SK-N-SH treated with all-trans-retinoic acid at 6 μM for 48 hours (cell line): ENCODE results near the gene WDR38.

Source experiments
- ATAC-seq: fragments of 200-7000 bp; cut with Tn5 transposase; 3 replicates; pipeline ENCODE4 v1.9.1; 2020; ENCODE audit warnings: mild to moderate bottlenecking, moderate library complexity
- ARNTL ChIP-seq: fragments of 450-650 bp; formaldehyde crosslinking; IDR thresholded peaks from 2 replicates; pipeline ENCODE4 v1.5.0; 2020; ENCODE audit warnings: low read depth, mild to moderate bottlenecking, moderate library complexity, borderline replicate concordance
- BACH2 ChIP-seq: fragments of 250-450 bp; sonication (Bioruptor Pico); IDR thresholded peaks from 2 replicates; pipeline ENCODE4 v1.9.0; 2021; ENCODE audit warnings: mild to moderate bottlenecking, borderline replicate concordance
- CSDC2 ChIP-seq: fragments of 250-450 bp; sonication (Bioruptor Pico); IDR thresholded peaks from 2 replicates; pipeline ENCODE4 v1.5.0; 2020; ENCODE audit warnings: mild to moderate bottlenecking, moderate library complexity
- CSRNP3 ChIP-seq: fragments of 250-450 bp; sonication (Bioruptor Pico); IDR thresholded peaks from 2 replicates; pipeline ENCODE4 v1.5.1; 2021; ENCODE audit warnings: mild to moderate bottlenecking, moderate library complexity
- ESRRG ChIP-seq: fragments of 250-450 bp; sonication (Bioruptor Pico); IDR thresholded peaks from 2 replicates; pipeline ENCODE4 v1.6.1; 2021; ENCODE audit warnings: mild to moderate bottlenecking
- GLIS3 ChIP-seq: fragments of 250-450 bp; sonication (Bioruptor Pico); IDR thresholded peaks from 2 replicates; pipeline ENCODE4 v1.5.0; 2020; ENCODE audit warnings: mild to moderate bottlenecking, moderate library complexity
- ISL1 ChIP-seq: fragments of 250-450 bp; sonication (Bioruptor Pico); IDR thresholded peaks from 2 replicates; pipeline ENCODE4 v2.1.2; 2022; ENCODE audit warnings: mild to moderate bottlenecking, moderate library complexity
- OSR1 ChIP-seq: fragments of 250-450 bp; sonication (Bioruptor Pico); IDR thresholded peaks from 2 replicates; pipeline ENCODE4 v1.8.0; 2022; ENCODE audit warnings: moderate library complexity, mild to moderate bottlenecking, inconsistent platforms
- PPARA ChIP-seq: fragments of 250-450 bp; sonication (Bioruptor Pico); IDR thresholded peaks from 2 replicates; pipeline ENCODE4 v1.5.0; 2020; ENCODE audit warnings: mild to moderate bottlenecking, borderline replicate concordance
- RARB ChIP-seq: fragments of 250-450 bp; sonication (Bioruptor Pico); IDR thresholded peaks from 2 replicates; pipeline ENCODE4 v1.8.0; 2021; ENCODE audit warnings: mild to moderate bottlenecking, moderate library complexity
- SNAI2 ChIP-seq: fragments of 250-450 bp; sonication (Bioruptor Pico); IDR thresholded peaks from 2 replicates; pipeline ENCODE4 v1.5.0; 2020; ENCODE audit warnings: mild to moderate bottlenecking, moderate library complexity
- TSHZ2 ChIP-seq: fragments of 250-450 bp; sonication (Bioruptor Pico); IDR thresholded peaks from 2 replicates; pipeline ENCODE4 v1.5.0; 2020; ENCODE audit warnings: mild to moderate bottlenecking, moderate library complexity
- ZFP3 ChIP-seq: fragments of 250-450 bp; sonication (Bioruptor Pico); IDR thresholded peaks from 2 replicates; pipeline ENCODE4 v1.5.0; 2020; ENCODE audit warnings: mild to moderate bottlenecking, moderate library complexity
- ZFP30 ChIP-seq: fragments of 450-650 bp; formaldehyde crosslinking; IDR thresholded peaks from 2 replicates; pipeline ENCODE4 v1.5.0; 2022; ENCODE audit warnings: mild to moderate bottlenecking, moderate library complexity
- ZNF70 ChIP-seq: fragments of 450-650 bp; formaldehyde crosslinking; IDR thresholded peaks from 2 replicates; pipeline ENCODE4 v1.5.0; 2020; ENCODE audit warnings: mild to moderate bottlenecking, moderate library complexity
- TF ChIP-seq, protein P1 (sequence below): fragments of 250-450 bp; sonication (Bioruptor Pico); IDR thresholded peaks from 2 replicates; pipeline ENCODE4 v1.8.0; 2020; ENCODE audit warnings: mild to moderate bottlenecking, moderate library complexity, borderline replicate concordance

WDR38 gene

DNA sequence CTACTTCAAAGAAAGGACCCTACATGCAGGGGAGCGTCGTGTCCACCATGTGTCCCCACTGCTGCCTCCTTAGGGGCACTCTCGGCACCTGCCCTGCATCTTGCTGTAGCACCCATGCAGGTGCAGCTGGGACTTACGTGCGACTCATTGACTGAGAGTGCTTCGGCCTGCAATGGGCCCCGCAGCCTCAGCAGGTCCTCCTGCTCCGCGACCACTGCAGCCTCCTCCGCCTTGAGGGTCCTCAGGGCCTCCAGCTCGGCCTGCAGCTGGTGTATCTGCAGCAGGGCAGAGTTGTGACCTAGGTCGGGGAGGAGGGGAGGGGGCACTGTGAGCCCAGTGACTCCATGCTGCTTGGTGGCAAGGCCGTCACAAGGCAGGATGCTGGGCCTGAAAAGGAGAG is 35.7 kb downstream of the WDR38 start:
- no peak for ATAC-seq
- TF ChIP-seq ZFP3 (CRISPR knock-in tag) (no peak), RARB (CRISPR knock-in tag) (no peak), BACH2 (CRISPR knock-in tag) (no peak), CSRNP3 (no peak), OSR1 (CRISPR knock-in tag) (no peak)

GRCh38 chr9:124890179-124890578 is 36.9 kb downstream of the WDR38 start:
- no peak for ATAC-seq

DNA sequence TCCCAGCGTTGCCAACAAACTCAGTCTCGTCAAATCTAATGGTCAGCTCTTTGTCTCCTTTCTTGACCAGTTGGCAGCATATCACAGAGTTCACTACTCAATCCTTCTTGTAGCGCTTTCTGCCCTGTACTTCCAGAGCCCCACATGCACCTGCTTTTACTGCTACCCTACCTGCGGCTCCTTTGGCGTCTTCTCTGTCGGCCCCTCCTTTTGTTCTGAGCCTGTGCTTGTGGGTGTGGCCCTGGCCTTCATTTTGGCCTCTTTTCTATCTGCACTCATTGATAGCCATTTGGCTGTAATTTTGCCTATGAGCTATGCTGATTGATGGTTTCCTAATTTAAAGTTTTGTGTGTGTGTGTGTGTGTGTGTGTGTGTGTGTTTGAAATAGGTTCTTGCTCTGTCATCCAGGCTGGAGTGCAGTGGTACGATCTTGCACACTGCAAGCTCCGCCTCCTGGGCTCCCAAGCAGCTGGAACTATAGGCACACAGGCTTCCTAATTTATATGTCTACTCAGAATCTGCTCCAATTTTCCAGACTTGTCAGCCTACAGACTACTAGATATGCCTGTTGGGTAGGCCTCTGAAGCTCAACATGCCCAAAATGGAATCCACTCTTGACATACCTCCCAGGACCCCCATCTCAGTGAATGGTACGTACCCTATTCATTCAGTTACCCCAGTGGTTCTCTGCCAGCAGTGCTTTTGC is 40.9 kb downstream of the WDR38 start:
- TF ChIP-seq ARNTL (CRISPR knock-in tag) (no peak), SNAI2 (CRISPR knock-in tag) (no peak), ESRRG (no peak), RARB (CRISPR knock-in tag) (no peak), ISL1 (no peak), CSRNP3 (no peak)
- no peak; the same call in 2 of the 3 replicates for ATAC-seq

More at GRCh38 chr9:124890179-124890578, 36.9 kb downstream of the WDR38 start:
- TF ChIP-seq ZFP30 (CRISPR knock-in tag) (no peak), ESRRG (no peak), ZNF70 (no peak), SNAI2 (CRISPR knock-in tag) (no peak), CSDC2 (CRISPR knock-in tag) (no peak)

- ATAC-seq, result peak; percentile 83
- TF ChIP-seq TSHZ2 (CRISPR knock-in tag) (no peak), ESRRG (no peak), CSRNP3 (no peak), ISL1 (no peak), GLIS3 (CRISPR knock-in tag) (no peak), ZNF70 (no peak), PPARA (CRISPR knock-in tag) (no peak), BACH2 (CRISPR knock-in tag) (no peak)
- TF ChIP-seq, protein P1, sequence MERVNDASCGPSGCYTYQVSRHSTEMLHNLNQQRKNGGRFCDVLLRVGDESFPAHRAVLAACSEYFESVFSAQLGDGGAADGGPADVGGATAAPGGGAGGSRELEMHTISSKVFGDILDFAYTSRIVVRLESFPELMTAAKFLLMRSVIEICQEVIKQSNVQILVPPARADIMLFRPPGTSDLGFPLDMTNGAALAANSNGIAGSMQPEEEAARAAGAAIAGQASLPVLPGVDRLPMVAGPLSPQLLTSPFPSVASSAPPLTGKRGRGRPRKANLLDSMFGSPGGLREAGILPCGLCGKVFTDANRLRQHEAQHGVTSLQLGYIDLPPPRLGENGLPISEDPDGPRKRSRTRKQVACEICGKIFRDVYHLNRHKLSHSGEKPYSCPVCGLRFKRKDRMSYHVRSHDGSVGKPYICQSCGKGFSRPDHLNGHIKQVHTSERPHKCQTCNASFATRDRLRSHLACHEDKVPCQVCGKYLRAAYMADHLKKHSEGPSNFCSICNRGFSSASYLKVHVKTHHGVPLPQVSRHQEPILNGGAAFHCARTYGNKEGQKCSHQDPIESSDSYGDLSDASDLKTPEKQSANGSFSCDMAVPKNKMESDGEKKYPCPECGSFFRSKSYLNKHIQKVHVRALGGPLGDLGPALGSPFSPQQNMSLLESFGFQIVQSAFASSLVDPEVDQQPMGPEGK (CRISPR knock-in tag), result no peak
These were observed 41.5 kb downstream of the WDR38 start for GRCh38 chr9:124894741-124895170.
